K562 (cell line): ENCODE results near the gene IMPACT. TPM values are rescaled to one million over a fixed set of nuclear protein-coding genes. Genes with fewer than 3 reads are reported as not detected.

Experiments
- ATAC-seq: fragments of 200-7000 bp; cut with Tn5 transposase; 3 replicates; pipeline ENCODE4 v1.9.1; 2020; ENCODE audit warnings: moderate library complexity
- BruUV-seq: library from RNA; stranded (reverse); fragments of 400-500 nt; replicated peaks from 2 replicates; lab custom pipeline; 2021; lab: Mats Ljungman, UMichigan
- CTCF ChIA-PET: fragments of 300-600 bp; formaldehyde crosslinking; extraction: SDS; loops from one replicate; lab custom pipeline; 2021; ENCODE audit warnings: low intra/inter-chr PET ratio; lab: Yijun Ruan, JAX
- POLR2A ChIA-PET: fragments of 300-600, 350-650 bp; sonication (Branson Sonifier 250); formaldehyde crosslinking; extraction: SDS; loops from one replicate; lab custom pipeline; 2021; ENCODE audit warnings: antibody characterized with exemption, inconsistent platforms; lab: Yijun Ruan, JAX
- DNase-seq, 4 experiments: peaks; one replicate each; pipeline versions ENCODE4 v3.0.0 to v3.0.0-alpha.2; 2011 to 2018; ENCODE audit warnings: low spot score in 3 of 4, mixed read lengths in 3 of 4; ENCODE audit errors: extremely low read depth in 1 of 4
- FAIRE-seq: peaks from 2 replicates; lab custom pipeline; 2011; peaks lifted over from hg19 to GRCh38; lab: Jason Lieb, UNC
- H2AFZ ChIP-seq: 2 replicates; pipeline ENCODE4 v1.6.0; 2011; ENCODE audit warnings: low read depth, low read length, control low read depth, inconsistent platforms
- H3K27ac ChIP-seq: fragments of 200-600 bp; 3 replicates; pipeline ENCODE4 v1.8.0; 2011; ENCODE audit warnings: low read depth, mild to moderate bottlenecking, control low read depth, inconsistent platforms, low read length, moderate library complexity, mixed read lengths; ENCODE audit errors: extremely low read depth
- H3K27me3 ChIP-seq, 2 experiments: fragments of 300-600 bp in 1 of 2; 2 replicates in 1 of 2; 3 replicates in 1 of 2; pipeline versions ENCODE4 v1.6.0 to v1.8.0; 2011; ENCODE audit warnings: inconsistent platforms in 2 of 2, low read length in 2 of 2, mild to moderate bottlenecking in 1 of 2, mixed read lengths in 1 of 2, moderate library complexity in 1 of 2; ENCODE audit not compliant: control insufficient read depth in 2 of 2, insufficient read depth in 2 of 2
- H3K36me3 ChIP-seq: fragments of 300-600 bp; 3 replicates; pipeline ENCODE4 v1.8.0; 2011; ENCODE audit warnings: mild to moderate bottlenecking, low read length, inconsistent platforms; ENCODE audit not compliant: control insufficient read depth, insufficient read depth
- H3K4me1 ChIP-seq, 2 experiments: fragments of 200-600 bp in 1 of 2; replicated peaks in 1 of 2; 2 replicates in 1 of 2; 3 replicates in 1 of 2; pipeline versions ENCODE4 v1.5.1 to v1.8.0; 2011; ENCODE audit warnings: inconsistent platforms in 2 of 2, low read length in 2 of 2, mild to moderate bottlenecking in 1 of 2, mixed read lengths in 1 of 2, moderate library complexity in 1 of 2; ENCODE audit not compliant: control insufficient read depth in 2 of 2, insufficient read depth in 2 of 2
- H3K4me2 ChIP-seq: 2 replicates; pipeline ENCODE4 v1.6.1; 2011; ENCODE audit warnings: low read length, control low read depth, inconsistent platforms, mixed read lengths; ENCODE audit not compliant: insufficient read depth
- H3K4me3 ChIP-seq: fragments of 200-600 bp; sonication (generic), shearing (Covaris generic); 2 replicates; pipeline ENCODE4 v1.5.1; 2016; ENCODE audit warnings: control low read depth, inconsistent platforms
- H3K79me2 ChIP-seq: fragments of 200-600 bp; 3 replicates; pipeline ENCODE4 v1.8.0; 2011; ENCODE audit warnings: low read length, inconsistent platforms; ENCODE audit not compliant: control insufficient read depth, insufficient read depth
- H3K9ac ChIP-seq, 2 experiments: 2 replicates each; pipeline versions ENCODE4 v1.6.0 to v1.6.1; 2011; ENCODE audit warnings: low read depth in 2 of 2, low read length in 2 of 2, control low read depth in 1 of 2, inconsistent platforms in 1 of 2, mild to moderate bottlenecking in 1 of 2, mixed read lengths in 1 of 2; ENCODE audit not compliant: insufficient read depth in 1 of 2
- H3K9me1 ChIP-seq: one replicate; pipeline ENCODE4 v1.6.0; 2011; ENCODE audit warnings: inconsistent platforms, mild to moderate bottlenecking, low read length, moderate library complexity; ENCODE audit not compliant: control insufficient read depth, insufficient read depth
- H3K9me3 ChIP-seq: replicated peaks from 2 replicates; pipeline ENCODE4 v1.5.1; 2011; ENCODE audit warnings: low read depth, low read length, inconsistent platforms; ENCODE audit not compliant: control insufficient read depth, insufficient read depth
- H4K20me1 ChIP-seq: replicated peaks from 2 replicates; pipeline ENCODE4 v1.6.1; 2011; ENCODE audit warnings: low read length, inconsistent platforms, mixed read lengths; ENCODE audit not compliant: control insufficient read depth, insufficient read depth
- CHAMP1 ChIP-seq: fragments of 450-650 bp; IDR thresholded peaks from 2 replicates; pipeline ENCODE4 v1.6.1; 2016; ENCODE audit warnings: mild to moderate bottlenecking
- CHD1 ChIP-seq: fragments of 200-600 bp; sonication (generic); IDR thresholded peaks from one replicate; pipeline ENCODE4 v1.6.1; 2012; ENCODE audit warnings: mild to moderate bottlenecking, moderate library complexity, low read length, inconsistent platforms
- FOXJ3 ChIP-seq: sonication (generic); formaldehyde crosslinking; IDR thresholded peaks from 2 replicates; pipeline ENCODE4 v1.4.0; 2020; ENCODE audit warnings: mild to moderate bottlenecking, missing genetic modification reagents
- HOMEZ ChIP-seq: fragments of 250-450 bp; sonication (Bioruptor Pico); IDR thresholded peaks from 2 replicates; pipeline ENCODE4 v1.4.0; 2020; ENCODE audit warnings: mild to moderate bottlenecking, moderate library complexity
- MYC ChIP-seq, 2 experiments: fragments of 250-450 bp in 1 of 2; sonication (Bioruptor Pico) in 1 of 2; IDR thresholded peaks; 2 replicates each; pipeline versions ENCODE4 v1.5.1 to v1.6.1; 2012 to 2021; ENCODE audit warnings: low read depth in 2 of 2, borderline replicate concordance in 1 of 2, improper control_type of control experiment in 1 of 2, low read length in 1 of 2, mild to moderate bottlenecking in 1 of 2, moderate library complexity in 1 of 2
- SOX6 ChIP-seq: fragments of 450-650 bp; IDR thresholded peaks from 2 replicates; pipeline ENCODE4 v1.6.1; 2014; ENCODE audit warnings: mild to moderate bottlenecking
- STAT5B ChIP-seq: fragments of 250-450 bp; sonication (Bioruptor Pico); IDR thresholded peaks from 2 replicates; pipeline ENCODE4 v1.8.0; 2021; ENCODE audit warnings: mild to moderate bottlenecking, inconsistent platforms
- TRIM28 ChIP-seq: fragments of 450-650 bp; IDR thresholded peaks from 2 replicates; pipeline ENCODE4 v1.6.1; 2017
- XRCC5 ChIP-seq: fragments of 200-400 bp; formaldehyde crosslinking; IDR thresholded peaks from 2 replicates; pipeline ENCODE4 v1.6.1; 2017; ENCODE audit warnings: low read depth, mild to moderate bottlenecking, low read length
- ZNF282 ChIP-seq: sonication (generic); formaldehyde crosslinking; IDR thresholded peaks from 2 replicates; pipeline ENCODE4 v1.8.1; 2023; ENCODE audit warnings: missing genetic modification reagents
- ZNF398 ChIP-seq: fragments of 250-450 bp; sonication (Bioruptor Pico); IDR thresholded peaks from 2 replicates; pipeline ENCODE4 v1.8.0; 2021; ENCODE audit warnings: moderate library complexity, mild to moderate bottlenecking, inconsistent platforms
- WGBS: fragments of 100-300 bp; shearing (Covaris generic); methylation state at CpG from one replicate; pipeline ENCODE4 v1.1.6; 2016; ENCODE audit warnings: low coverage, mixed read lengths; ENCODE audit not compliant: insufficient coverage; ENCODE audit errors: missing lambda C conversion rate; 5-methylcytosine and 5-hydroxymethylcytosine counted together
- in situ Hi-C: fragments of 300-500 bp; cut with MboI; formaldehyde crosslinking; loops from 4 replicates; pipeline ENCODE4 v1.15.0; 2018; ENCODE audit warnings: inconsistent platforms, mixed read lengths
- intact Hi-C: fragments of 100-400 bp; cut with micrococcal nuclease; formaldehyde crosslinking; loops from 2 replicates; pipeline ENCODE4 v1.14.2; 2022
- polyA plus RNA-seq, 8 experiments: library from polyadenylated mRNA; depleted of rRNA in 4 of 8; stranded (reverse) in 5 of 8; unstranded in 3 of 8; fragments of >200 nt; fragmentation: Nextera tagmentation in 2 of 8; fragmentation: Illumina TruSeq in 1 of 8; extraction: Ambion mirVana in 2 of 8; extraction: Trizol in 1 of 8; gene quantifications; 2 replicates each; pipeline versions ENCODE4 v1.2.1 to v1.2.3, GENCODE V29; 2011 to 2014; ENCODE audit warnings: inconsistent platforms in 1 of 8, missing spikeins in 1 of 8
- total RNA-seq, 7 experiments: library from RNA; depleted of rRNA in 6 of 7; stranded (reverse); fragments of >200 nt in 6 of 7; fragmentation: Illumina TruSeq in 2 of 7; extraction: Trizol in 2 of 7; gene quantifications; 2 replicates each; pipeline versions ENCODE4 v1.2.1 to v1.2.3, GENCODE V29; 2011 to 2021; ENCODE audit warnings: low replicate concordance in 1 of 7

IMPACT gene
- total and polyA plus RNA-seq, 9 of the 15 experiments (the other 6 are each of a cell fraction or from before 2014, with no cell fraction given), result 4.7 to 7.6 (median 5.8) TPM

DNA sequence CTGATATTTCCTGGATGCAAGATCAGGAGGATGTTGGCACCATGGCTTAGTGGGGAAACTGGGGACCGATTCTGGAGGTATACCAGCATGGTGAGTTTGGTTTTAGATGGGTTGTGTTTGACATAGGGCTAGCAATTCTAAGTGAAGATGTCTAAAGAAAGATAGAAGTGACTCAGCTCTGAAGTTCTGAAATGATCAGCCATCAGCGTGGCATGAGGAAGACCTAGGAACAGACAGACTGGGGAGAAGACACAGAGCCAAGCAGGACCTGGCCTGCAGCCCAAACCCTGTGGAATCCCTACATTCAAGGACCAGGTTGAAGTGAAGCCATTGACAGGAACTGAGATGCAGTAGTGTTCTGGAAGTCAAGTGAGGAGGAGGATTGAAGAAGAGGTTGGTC, 73.7 kb downstream of the IMPACT start:
- Histone ChIP-seq H3K27ac (no peak overlapping the region), H2AFZ (no peak overlapping the region), H4K20me1 (no peaks in the 10 kb centered on the region), H3K9me3 (no peaks in the 10 kb centered on the region), H3K4me1 (no peaks in the 10 kb centered on the region), H3K9ac (no peak overlapping the region), H3K9me1 (no peaks in the 10 kb centered on the region), H3K36me3 (no peaks in the 10 kb centered on the region), H3K79me2 (no peaks in the 10 kb centered on the region), H3K4me2 (no peak overlapping the region), H3K4me3 (no peak overlapping the region), H3K27me3 (peaks cover 0 to 7% of the 10 kb centered on the region in 2 experiments; a peak in 2 of 5 replicates)
- POLR2A ChIA-PET, result no interaction called here
- TF ChIP-seq XRCC5 (0 out of 2 replicates have a peak, but pooled peaks have one; percentile 29), MYC (IDR thresholded peaks at IDR 0.05; ENCODE audit: low read depth, low read length) (no peak), MYC (CRISPR knock-in tag; IDR thresholded peaks at IDR 0.05; ENCODE audit: borderline replicate concordance, low read depth) (no peak)
- in situ Hi-C loops, result no loop called here
- intact Hi-C loops, result no loop called here
- DNase-seq (no peak), FAIRE-seq (no peak), ATAC-seq (no peak)
- BruUV-seq, result no TSS peak
- WGBS, result 0% methylated on average over 2 of the region's 2 CpGs
- CTCF ChIA-PET, result no interaction called here

DNA sequence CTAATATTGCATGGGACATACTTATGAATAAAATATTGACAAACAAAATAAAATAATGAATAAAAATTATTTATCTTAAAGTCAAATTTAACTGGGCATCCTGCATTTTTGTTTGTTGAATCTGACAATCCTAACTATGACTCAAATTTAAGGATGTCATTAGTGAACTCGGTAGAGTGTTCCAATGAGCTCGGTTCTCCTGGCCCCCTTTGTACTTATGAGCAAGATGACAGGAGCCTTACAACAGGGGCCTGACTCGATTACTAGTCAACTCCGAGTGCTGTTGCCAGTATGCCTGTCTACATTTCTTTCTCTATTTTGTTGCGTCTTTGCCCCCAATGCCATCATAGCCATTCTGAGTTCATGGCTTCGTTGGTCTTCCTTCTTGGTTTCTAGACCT, 74.3 kb downstream of the IMPACT start:
- no TSS peak for BruUV-seq
- H3K27me3 ChIP-seq, result peaks cover 0 to 7% of the 10 kb centered on the region in 2 experiments; a peak in 2 of 5 replicates
- ChIA-PET CTCF (no interaction called here), POLR2A (no interaction called here)
- FAIRE-seq, result no peak
- ATAC-seq, result no peak
- WGBS, result 2% methylated on average over 6 of the region's 6 CpGs
- intact Hi-C loops (no loop called here), in situ Hi-C loops (no loop called here)
- H3K4me2 ChIP-seq, result no peak overlapping the region
- H3K4me1 ChIP-seq, result no peaks in the 10 kb centered on the region
- no peaks in the 10 kb centered on the region for H3K36me3 ChIP-seq
- H3K9me1 ChIP-seq, result no peaks in the 10 kb centered on the region
- H2AFZ ChIP-seq, result no peak overlapping the region
- no peaks in the 10 kb centered on the region for H3K9me3 ChIP-seq
- H3K4me3 ChIP-seq, result no peak overlapping the region
- no peak for DNase-seq
- H3K27ac ChIP-seq, result no peak overlapping the region
- H4K20me1 ChIP-seq, result no peaks in the 10 kb centered on the region
- H3K9ac ChIP-seq, result no peak overlapping the region
- no peaks in the 10 kb centered on the region for H3K79me2 ChIP-seq
- TF ChIP-seq ZNF282 (CRISPR knock-in tag) (no peak), SOX6 (no peak), TRIM28 (no peak), STAT5B (CRISPR knock-in tag) (no peak), HOMEZ (CRISPR knock-in tag) (no peak), CHAMP1 (no peak), ZNF398 (CRISPR knock-in tag) (no peak), CHD1 (no peak), FOXJ3 (CRISPR knock-in tag) (no peak)
